ENCODE data around the gene ARHGEF25.

ARHGEF25 gene

GRCh38 chr12:57623811-57624390 is 12.7 kb downstream of the ARHGEF25 start:
- Histone ChIP-seq H3K36me3 (ENCODE audit: control insufficient read depth, insufficient read depth, low read length) (no peaks in the 10 kb centered on the region), H3K9ac (ENCODE audit: low read depth, low read length) (no peak overlapping the region)

GRCh38 chr12:57624441-57625220 is 13.4 kb downstream of the ARHGEF25 start:
- peaks cover 25% of the 10 kb centered on the region for H3K4me1 ChIP-seq (ENCODE audit: control insufficient read depth, insufficient read depth, low read length)
- H3K9me3 ChIP-seq (ENCODE audit: control insufficient read depth, insufficient read depth, low read length) = 0 out of 2 replicates have a peak, but pooled peaks cover 3% of the 10 kb centered on the region
- H3K27ac ChIP-seq (ENCODE audit: low read depth, low read length) = no peak overlapping the region
- H3K4me3 ChIP-seq (ENCODE audit: low read depth, low read length) = no peak overlapping the region
- H3K36me3 ChIP-seq (ENCODE audit: control insufficient read depth, insufficient read depth, low read length) = no peaks in the 10 kb centered on the region
- H3K27me3 ChIP-seq (ENCODE audit: control insufficient read depth, insufficient read depth, low read length) = peaks cover 100% of the 10 kb centered on the region
- no peak overlapping the region for H3K9ac ChIP-seq (ENCODE audit: low read depth, low read length)

More at GRCh38 chr12:57623811-57624390, 12.7 kb downstream of the ARHGEF25 start:
- 0 out of 2 replicates have a peak, but pooled peaks cover 3% of the 10 kb centered on the region for H3K9me3 ChIP-seq (ENCODE audit: control insufficient read depth, insufficient read depth, low read length)
- H3K27me3 ChIP-seq (ENCODE audit: control insufficient read depth, insufficient read depth, low read length) = peaks cover 100% of the 10 kb centered on the region
- no peak overlapping the region for H3K27ac ChIP-seq (ENCODE audit: low read depth, low read length)
- no peak overlapping the region for H3K4me3 ChIP-seq (ENCODE audit: low read depth, low read length)
- peaks cover 31% of the 10 kb centered on the region for H3K4me1 ChIP-seq (ENCODE audit: control insufficient read depth, insufficient read depth, low read length)

- no peaks in the 10 kb centered on the region for H3K36me3 ChIP-seq (ENCODE audit: control insufficient read depth, insufficient read depth, low read length)
- H3K4me1 ChIP-seq (ENCODE audit: control insufficient read depth, insufficient read depth, low read length) = peaks cover 22% of the 10 kb centered on the region
- no peaks in the 10 kb centered on the region for H3K9me3 ChIP-seq (ENCODE audit: control insufficient read depth, insufficient read depth, low read length)
- H3K27me3 ChIP-seq (ENCODE audit: control insufficient read depth, insufficient read depth, low read length) = peaks cover 100% of the 10 kb centered on the region
- no peak overlapping the region for H3K27ac ChIP-seq (ENCODE audit: low read depth, low read length)
- no peak overlapping the region for H3K9ac ChIP-seq (ENCODE audit: low read depth, low read length)
- no peak overlapping the region for H3K4me3 ChIP-seq (ENCODE audit: low read depth, low read length)
These were observed 14.2 kb downstream of the ARHGEF25 start for GRCh38 chr12:57625261-57626032.

GRCh38 chr12:57626111-57626920 is 15.1 kb downstream of the ARHGEF25 start:
- peaks cover 16% of the 10 kb centered on the region for H3K4me1 ChIP-seq (ENCODE audit: control insufficient read depth, insufficient read depth, low read length)
- no peaks in the 10 kb centered on the region for H3K9me3 ChIP-seq (ENCODE audit: control insufficient read depth, insufficient read depth, low read length)
- H3K27ac ChIP-seq (ENCODE audit: low read depth, low read length) = no peak overlapping the region
- H3K9ac ChIP-seq (ENCODE audit: low read depth, low read length) = no peak overlapping the region
- peaks cover 100% of the 10 kb centered on the region for H3K27me3 ChIP-seq (ENCODE audit: control insufficient read depth, insufficient read depth, low read length)
- H3K4me3 ChIP-seq (ENCODE audit: low read depth, low read length) = no peak overlapping the region
- H3K36me3 ChIP-seq (ENCODE audit: control insufficient read depth, insufficient read depth, low read length) = no peaks in the 10 kb centered on the region

GRCh38 chr12:57626921-57627445 is 15.7 kb downstream of the ARHGEF25 start:
- H3K4me3 ChIP-seq (ENCODE audit: low read depth, low read length) = no peak overlapping the region
- H3K9me3 ChIP-seq (ENCODE audit: control insufficient read depth, insufficient read depth, low read length) = no peaks in the 10 kb centered on the region
- H3K27ac ChIP-seq (ENCODE audit: low read depth, low read length) = no peak overlapping the region
- no peaks in the 10 kb centered on the region for H3K36me3 ChIP-seq (ENCODE audit: control insufficient read depth, insufficient read depth, low read length)
- H3K9ac ChIP-seq (ENCODE audit: low read depth, low read length) = no peak overlapping the region
- peaks cover 19% of the 10 kb centered on the region for H3K4me1 ChIP-seq (ENCODE audit: control insufficient read depth, insufficient read depth, low read length)
- H3K27me3 ChIP-seq (ENCODE audit: control insufficient read depth, insufficient read depth, low read length) = peaks cover 100% of the 10 kb centered on the region

GRCh38 chr12:57627501-57628279 is 16.5 kb downstream of the ARHGEF25 start:
- Histone ChIP-seq H3K27me3 (ENCODE audit: control insufficient read depth, insufficient read depth, low read length) (peaks cover 100% of the 10 kb centered on the region), H3K9ac (ENCODE audit: low read depth, low read length) (no peak overlapping the region)

GRCh38 chr12:57628280-57629191 is 17.3 kb downstream of the ARHGEF25 start:
- Histone ChIP-seq H3K27me3 (ENCODE audit: control insufficient read depth, insufficient read depth, low read length) (peaks cover 100% of the 10 kb centered on the region), H3K9me3 (ENCODE audit: control insufficient read depth, insufficient read depth, low read length) (no peaks in the 10 kb centered on the region), H3K4me3 (ENCODE audit: low read depth, low read length) (peak overlapping the region; percentile 45; the same call in 1 of the 2 replicates)

More at GRCh38 chr12:57627501-57628279, 16.5 kb downstream of the ARHGEF25 start:
- Histone ChIP-seq H3K27ac (ENCODE audit: low read depth, low read length) (no peak overlapping the region), H3K9me3 (ENCODE audit: control insufficient read depth, insufficient read depth, low read length) (no peaks in the 10 kb centered on the region), H3K36me3 (ENCODE audit: control insufficient read depth, insufficient read depth, low read length) (no peaks in the 10 kb centered on the region), H3K4me3 (ENCODE audit: low read depth, low read length) (peak overlapping the region; percentile 45), H3K4me1 (ENCODE audit: control insufficient read depth, insufficient read depth, low read length) (peaks cover 19% of the 10 kb centered on the region)

GRCh38 chr12:57629897-57630471 is 18.7 kb downstream of the ARHGEF25 start:
- H3K9ac ChIP-seq (ENCODE audit: low read depth, low read length) = no peak overlapping the region
- peaks cover 98% of the 10 kb centered on the region for H3K27me3 ChIP-seq (ENCODE audit: control insufficient read depth, insufficient read depth, low read length)
- no peaks in the 10 kb centered on the region for H3K36me3 ChIP-seq (ENCODE audit: control insufficient read depth, insufficient read depth, low read length)
- peaks cover 19% of the 10 kb centered on the region for H3K4me1 ChIP-seq (ENCODE audit: control insufficient read depth, insufficient read depth, low read length)
- no peak overlapping the region for H3K4me3 ChIP-seq (ENCODE audit: low read depth, low read length)
- H3K27ac ChIP-seq (ENCODE audit: low read depth, low read length) = no peak overlapping the region
- H3K9me3 ChIP-seq (ENCODE audit: control insufficient read depth, insufficient read depth, low read length) = no peaks in the 10 kb centered on the region

More at GRCh38 chr12:57628280-57629191, 17.3 kb downstream of the ARHGEF25 start:
- Histone ChIP-seq H3K9ac (ENCODE audit: low read depth, low read length) (no peak overlapping the region), H3K4me1 (ENCODE audit: control insufficient read depth, insufficient read depth, low read length) (peaks cover 19% of the 10 kb centered on the region), H3K27ac (ENCODE audit: low read depth, low read length) (no peak overlapping the region), H3K36me3 (ENCODE audit: control insufficient read depth, insufficient read depth, low read length) (no peaks in the 10 kb centered on the region)

- Histone ChIP-seq H3K9ac (ENCODE audit: low read depth, low read length) (no peak overlapping the region), H3K36me3 (ENCODE audit: control insufficient read depth, insufficient read depth, low read length) (no peaks in the 10 kb centered on the region), H3K27me3 (ENCODE audit: control insufficient read depth, insufficient read depth, low read length) (peaks cover 92% of the 10 kb centered on the region), H3K4me1 (ENCODE audit: control insufficient read depth, insufficient read depth, low read length) (peaks cover 19% of the 10 kb centered on the region), H3K27ac (ENCODE audit: low read depth, low read length) (no peak overlapping the region), H3K9me3 (ENCODE audit: control insufficient read depth, insufficient read depth, low read length) (no peaks in the 10 kb centered on the region), H3K4me3 (ENCODE audit: low read depth, low read length) (no peak overlapping the region)
These were observed 19.7 kb downstream of the ARHGEF25 start for GRCh38 chr12:57630891-57631433.

Data from HUES48 (cell line).